ENCODE results near the gene LRRC71.

GRCh38 chr1:156925154-156926010 lies 5.0 kb downstream of the LRRC71 start:
- TF ChIP-seq CTCF (IDR thresholded peaks at IDR 0.05) (no peak), EZH2 (IDR thresholded peaks at IDR 0.05; ENCODE audit: borderline replicate concordance, insufficient read depth, low read depth, low read length, poor library complexity, severe bottlenecking) (no peak)
